ENCODE results near the gene EPHB3.
A peak's percentile ranks its signal among the peaks of the same experiment; 100 is the strongest.

The EPHB3 gene

DNA sequence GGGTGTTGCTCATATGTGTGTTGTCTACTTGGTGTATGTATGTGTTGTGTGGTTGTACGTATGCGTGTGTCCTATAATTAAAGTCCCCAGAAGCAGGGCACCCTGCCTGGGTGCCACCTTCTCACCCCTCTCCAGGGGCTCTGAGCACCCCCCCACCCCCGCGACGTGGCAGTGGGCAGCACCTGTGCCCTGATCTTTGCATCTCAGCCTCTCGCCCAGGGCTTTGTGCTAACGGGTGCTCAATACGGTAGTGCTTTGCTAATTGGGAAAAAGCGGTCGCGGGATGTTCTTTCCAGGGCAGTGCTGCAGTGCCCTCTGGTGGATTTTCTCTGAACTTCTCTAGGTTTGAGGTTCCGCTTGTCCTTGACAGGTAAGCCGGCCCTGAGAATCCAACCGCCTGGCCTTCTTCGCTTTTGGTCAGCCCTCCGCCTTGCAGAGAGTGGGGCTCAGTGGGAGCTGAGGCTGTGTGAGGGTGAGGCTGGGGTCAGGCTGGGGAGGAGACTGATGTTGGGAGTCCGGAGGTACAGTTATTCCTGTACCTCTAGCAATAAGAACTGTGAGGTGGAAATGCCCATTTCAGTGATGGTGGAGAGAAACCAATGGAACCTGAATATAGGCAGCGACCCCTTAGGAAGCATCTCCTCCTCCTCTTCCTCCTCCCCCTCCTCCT lies 17.6 kb upstream of the EPHB3 start:
- DNase-seq: peak; percentile 89

DNA sequence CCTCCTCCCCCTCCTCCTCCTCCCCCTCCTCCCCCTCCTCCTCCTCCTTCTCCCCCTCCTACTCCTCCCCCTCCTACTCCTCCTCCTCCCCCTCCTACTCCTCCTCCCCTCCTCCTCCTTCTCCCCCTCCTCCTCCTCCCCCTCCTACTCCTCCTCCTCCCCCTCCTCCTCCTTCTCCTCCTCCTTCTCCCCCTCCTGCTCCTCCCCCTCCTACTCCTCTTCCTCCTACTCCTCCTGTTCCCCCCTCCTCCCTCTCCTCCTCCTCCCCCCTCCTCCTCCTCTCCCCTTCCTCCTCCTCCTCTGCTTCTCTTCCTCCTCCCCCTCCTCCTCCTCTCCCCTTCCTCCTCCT lies 17.1 kb upstream of the EPHB3 start:
- DNase-seq: no peak

DNA sequence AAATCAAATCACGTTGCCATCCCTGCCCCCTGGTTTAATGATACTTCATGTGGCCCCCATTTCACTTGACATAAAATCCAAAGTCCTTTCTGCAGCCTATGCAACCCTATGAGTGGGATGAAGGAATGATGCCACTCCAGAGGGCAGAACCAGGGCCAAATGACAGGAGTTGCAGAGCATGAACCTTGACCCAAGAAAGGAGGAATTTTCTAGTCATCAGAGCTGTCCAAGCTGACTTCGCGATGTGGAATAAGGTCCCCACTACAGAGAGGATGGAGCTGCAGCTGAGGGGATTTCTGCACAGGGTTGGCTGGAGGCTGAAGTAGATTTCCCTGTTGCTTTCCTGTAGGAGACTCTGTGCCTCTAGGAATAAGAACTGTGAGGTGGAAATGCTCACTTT lies 15.8 kb upstream of the EPHB3 start:
- no peak for DNase-seq

DNA sequence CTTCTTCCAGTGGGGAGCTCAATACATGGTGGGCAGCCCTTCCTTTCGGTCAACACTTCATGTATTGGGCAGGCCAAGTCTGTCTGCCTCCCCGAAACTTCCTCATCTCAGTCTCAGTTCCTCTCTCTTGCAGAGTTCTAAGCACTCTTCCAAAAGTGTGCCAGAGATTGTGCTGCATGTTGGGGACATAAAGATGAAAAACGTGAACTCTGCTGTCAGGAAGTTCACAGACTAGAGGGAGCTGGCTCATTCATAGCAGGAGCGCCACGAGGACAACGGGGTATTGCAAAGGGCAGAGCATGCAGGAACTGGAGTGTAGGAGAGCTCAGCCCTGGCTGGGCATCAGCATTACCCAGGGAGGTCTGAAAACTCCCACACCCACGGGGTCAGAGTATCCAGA lies 15.3 kb upstream of the EPHB3 start:
- DNase-seq: no peak

DNA sequence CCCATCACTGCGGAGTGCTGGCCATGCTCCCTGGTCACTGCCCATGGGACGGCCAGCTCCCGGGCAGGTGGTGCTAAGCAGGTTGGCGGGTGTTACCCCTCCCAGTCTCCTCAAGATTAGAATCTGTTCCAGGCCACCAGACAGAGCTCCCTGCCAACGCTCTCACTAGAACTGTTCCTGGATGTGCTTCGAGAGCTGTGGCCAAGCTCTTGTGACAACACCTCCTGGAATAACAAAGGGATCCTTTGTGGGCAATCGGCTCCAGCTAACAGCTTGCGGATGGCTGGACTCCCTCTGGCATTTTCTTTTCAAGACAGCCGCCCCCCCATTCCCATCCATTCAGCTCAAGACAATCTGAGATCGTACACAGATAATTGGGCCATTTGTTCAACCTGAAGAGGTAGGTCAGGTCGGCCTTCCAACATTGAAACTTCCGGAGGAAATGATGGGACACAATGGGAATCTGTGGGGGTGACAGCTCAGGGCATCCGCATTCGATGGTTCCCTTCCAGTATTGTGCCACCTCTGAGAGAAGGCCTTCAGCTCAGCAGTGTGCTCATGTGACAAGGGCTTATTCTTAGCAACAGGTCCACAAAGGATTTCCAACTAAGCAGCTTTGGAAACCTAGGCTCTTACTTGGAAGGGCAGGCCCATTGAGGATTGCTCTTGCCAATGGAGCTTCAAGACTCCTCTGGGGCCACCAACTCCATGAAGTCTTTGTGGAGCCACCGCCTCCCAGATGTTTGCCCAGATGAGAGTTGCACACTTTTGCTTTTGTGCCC lies 11.6 kb upstream of the EPHB3 start:
- no peak for DNase-seq

DNA sequence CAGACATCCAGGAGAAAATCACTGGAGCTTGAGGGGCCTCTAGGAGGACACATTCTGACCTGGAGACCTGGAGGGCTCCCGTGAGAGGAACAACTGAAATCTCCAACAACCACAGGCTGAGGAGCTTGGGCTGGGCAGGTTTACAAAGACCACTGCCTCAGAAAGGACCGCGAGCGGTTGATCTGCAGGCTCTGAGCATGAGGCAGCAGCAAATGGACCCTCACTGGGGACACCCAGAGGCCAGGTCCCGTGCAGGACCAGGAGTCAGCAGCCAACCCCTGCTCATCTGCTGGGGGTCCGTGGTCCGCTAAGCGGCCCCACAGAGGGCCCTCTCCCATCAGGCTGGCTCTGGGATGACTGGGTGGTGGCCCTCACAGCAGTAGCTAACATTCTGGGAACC lies 10.5 kb upstream of the EPHB3 start:
- no peak for DNase-seq

DNA sequence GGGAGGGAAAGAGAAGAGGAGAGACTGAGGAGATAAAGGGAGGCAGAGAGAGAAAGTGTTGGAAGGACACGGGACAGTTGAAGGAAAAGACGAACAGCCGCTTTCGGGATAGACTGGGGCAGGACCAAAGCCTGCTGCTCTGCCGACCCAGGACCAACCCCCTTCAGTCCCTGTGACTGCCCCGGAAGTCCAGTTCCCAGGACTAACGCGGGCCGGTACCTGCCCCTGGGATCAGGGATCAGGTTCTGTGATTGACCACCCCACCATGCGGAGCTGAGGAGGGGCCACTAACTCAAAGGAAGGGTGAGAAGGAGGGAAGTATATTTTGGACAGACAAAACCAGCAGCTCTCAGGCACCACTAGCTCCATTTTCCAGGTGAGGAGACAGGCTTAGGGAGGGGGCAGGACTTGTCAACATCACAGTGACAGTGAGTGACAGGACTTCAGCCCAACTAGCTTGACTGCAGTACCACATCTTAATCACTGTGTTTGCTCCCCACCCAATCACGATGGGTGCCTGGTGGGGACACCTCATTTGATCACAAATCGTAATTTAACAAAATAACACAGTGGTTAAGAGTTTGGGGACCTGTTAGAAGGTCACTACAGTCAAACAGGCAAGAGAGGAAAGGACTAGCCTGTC lies 9.8 kb upstream of the EPHB3 start:
- no peak for DNase-seq

DNA sequence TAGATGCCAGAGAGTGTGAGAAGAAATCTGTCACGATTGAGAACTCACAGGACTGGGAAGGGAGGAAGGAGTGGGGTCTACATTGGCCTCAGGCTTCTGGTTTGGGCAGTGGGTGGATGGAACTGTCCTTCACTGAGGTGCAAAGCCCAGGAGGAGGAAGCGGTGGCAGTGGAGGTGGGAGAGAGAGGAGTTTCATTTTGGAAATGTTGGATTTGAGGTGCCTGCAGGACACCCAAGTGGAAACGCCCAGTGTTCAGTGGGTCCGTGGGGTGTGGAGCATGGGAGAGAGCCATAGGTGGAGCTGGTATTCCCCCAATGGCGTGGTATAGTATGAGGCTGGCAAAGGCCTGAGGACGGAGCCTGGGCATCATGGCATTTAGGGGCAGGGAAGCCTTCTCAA lies 9.3 kb upstream of the EPHB3 start:
- DNase-seq: no peak

DNA sequence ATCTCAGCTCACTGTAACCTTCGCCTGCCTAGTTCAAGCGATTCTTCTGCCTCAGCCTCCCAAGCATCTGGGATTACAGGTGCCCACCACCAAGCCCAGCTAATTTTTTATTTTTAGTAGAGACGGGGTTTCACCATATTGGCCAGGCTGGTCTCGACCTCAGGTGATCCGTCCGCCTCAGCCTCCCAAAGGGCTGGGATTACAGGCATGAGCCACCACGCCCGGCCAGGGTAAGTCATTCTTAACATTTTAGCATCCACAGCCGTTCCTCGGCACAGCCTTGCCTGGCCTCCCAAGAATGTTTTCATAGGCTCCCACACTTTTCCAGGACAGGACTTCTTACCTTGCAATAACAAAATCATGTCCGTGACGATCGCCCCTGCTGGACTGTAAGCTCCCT lies 8.7 kb upstream of the EPHB3 start:
- no peak for DNase-seq

DNA sequence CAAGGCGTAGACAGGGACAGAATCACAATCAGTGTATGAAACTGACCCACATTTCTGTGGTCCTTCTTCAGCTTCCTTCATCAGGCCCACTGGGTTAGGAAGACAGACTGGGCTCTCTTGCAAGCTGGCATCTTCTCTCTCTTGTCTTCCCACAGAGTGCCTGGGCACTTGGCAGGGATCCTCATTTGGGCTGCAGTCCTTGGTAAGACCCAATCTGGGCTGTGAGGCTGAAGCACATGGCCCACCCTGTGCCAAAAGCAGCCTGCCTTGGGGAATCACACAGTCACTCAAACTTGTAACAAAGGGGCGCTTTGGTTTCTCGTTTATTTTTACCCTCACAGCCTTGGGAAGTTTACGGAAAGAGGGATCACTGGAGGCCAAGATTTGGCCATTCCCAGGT lies 8.2 kb upstream of the EPHB3 start:
- DNase-seq: no peak

DNA sequence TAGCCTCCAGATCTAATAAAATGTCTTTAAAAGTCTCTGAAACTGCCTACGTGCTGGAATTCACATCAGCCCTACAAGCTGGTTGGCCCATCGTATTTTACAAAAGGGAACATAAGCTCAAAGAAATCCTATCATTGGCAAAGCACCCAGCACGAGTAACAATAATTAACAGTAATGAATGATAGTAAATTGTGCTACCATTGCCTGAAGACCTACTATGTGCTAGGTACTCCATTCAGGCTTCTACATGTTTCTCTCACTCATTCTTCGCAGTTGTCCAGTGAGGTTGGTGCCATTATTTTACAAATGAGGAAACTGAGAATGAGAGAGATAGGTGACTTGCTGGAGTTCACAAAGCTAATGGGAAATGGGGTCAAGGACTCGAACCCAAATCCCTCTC lies 7.1 kb upstream of the EPHB3 start:
- DNase-seq: no peak

DNA sequence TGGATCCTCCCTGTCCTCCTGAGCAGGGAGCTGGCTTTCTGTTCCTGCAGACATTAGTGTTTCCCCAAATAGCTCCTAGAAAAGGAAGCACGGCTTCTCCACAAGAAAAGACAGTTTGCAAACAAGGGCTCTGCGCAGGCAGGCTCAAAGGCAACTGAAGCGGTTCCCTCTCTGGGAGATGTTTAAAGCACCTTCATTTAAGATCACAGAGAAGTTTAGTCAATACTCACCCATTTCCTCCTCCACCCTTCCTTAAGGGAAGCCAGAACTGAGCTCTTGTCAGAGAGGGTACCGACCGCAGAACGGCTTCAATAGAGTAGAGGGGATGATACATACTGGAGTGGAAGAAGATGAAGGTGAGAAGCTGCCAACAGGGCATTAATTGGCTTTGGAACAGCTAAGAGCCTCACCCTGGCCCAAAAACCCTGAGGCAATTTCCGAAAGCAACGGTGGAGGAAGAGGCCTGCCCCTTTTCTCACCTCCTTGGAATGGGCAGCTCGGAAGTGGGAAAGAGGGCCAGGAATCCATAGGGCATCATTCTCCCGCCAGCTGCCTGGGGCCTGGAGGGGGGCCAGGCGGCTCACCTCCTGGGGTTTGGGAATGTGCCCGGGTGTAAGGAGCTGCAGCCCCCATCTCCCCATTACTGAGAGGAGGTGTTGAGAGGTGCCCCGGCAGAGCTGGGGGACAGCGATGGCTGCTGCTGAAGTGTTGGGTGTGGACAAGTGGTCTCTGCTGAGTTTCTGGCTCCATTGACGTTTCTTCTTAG lies 4.8 kb upstream of the EPHB3 start:
- DNase-seq: no peak

DNA sequence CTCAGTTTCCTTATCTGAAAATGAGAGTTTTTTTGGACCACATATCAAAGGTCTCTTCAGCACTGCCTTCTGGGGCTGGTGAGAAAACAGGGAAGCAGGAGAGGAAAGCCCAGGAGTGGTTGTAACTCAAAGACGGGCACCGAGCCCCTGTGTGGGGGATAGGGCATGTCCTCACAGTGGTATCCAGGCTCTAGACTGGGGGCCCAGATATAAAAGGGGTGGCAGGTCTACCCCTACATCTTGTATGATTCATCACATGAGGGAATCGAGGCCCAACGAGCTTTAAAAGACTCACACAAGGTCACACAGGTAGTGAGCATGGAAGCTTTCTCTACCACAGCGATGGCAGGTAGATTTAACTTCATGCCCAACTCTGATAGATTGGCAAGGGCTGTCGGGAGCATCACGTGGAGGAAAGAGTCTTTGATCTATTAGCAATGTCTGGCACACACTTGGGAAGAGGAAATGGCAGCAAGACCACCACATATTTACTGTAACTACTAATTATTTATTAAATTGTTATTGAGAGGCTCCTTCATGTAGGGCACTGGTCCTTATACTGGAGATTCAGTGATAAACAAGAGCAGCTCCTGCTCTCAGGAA lies 4.1 kb upstream of the EPHB3 start:
- DNase-seq: no peak

DNA sequence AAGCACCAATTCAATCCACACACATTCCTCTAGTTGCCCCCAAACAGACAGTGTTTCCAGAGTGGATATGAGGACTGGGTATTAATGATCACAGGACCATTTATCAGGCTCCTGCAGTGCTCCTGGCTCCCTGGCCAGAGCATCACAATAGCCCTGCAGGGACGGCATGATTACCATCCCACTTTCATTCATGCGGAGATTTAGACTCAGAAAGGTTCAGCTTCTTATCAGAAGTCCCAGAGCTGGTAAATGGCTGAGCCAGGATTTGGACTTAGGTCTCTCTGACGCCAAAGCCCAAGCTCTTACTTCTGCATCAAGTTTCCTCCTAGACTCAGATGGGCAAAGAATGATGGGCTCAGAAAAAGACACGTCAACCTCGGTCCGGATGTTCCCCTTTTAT lies 2.9 kb upstream of the EPHB3 start:
- DNase-seq: no peak

DNA sequence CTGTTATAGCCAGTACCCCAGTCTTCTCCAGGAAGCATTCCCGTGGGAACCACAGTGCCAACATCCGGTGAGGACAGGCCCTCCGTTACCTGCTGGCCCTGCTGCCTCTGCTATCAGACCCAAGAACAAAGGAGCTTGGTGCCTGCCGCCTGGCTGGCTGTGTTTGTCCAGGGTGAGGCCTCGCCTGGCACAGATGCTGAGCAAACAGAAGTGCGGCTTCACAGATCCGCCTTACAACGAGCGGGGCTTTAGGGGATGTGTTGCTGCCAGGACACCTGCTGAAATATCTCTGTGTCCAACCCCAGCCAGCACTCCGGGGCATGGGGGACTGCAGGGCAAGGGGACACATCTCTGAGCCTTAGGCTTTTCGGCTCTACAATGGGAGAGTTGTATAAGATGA lies 2.2 kb upstream of the EPHB3 start:
- peak; percentile 21 for DNase-seq

DNA sequence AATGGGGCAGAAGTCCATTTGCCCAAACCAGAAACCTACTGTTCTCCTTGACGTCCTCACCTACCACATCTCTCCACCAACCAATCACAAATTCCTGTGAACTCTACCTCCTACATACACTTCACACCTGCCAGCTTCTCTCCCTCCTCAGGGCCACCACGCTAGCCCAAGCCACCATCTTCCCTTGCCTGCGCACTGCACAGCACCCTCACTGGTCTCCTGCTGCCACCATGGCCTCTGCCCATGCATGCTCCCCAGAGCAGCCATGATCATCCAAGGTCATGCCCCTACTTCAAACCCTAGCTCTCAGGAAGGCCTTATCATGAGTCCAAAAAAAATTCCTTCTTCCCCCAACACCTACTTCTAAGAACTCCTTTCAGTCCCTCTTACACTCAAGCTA lies 1.1 kb upstream of the EPHB3 start:
- DNase-seq: no peak

DNA sequence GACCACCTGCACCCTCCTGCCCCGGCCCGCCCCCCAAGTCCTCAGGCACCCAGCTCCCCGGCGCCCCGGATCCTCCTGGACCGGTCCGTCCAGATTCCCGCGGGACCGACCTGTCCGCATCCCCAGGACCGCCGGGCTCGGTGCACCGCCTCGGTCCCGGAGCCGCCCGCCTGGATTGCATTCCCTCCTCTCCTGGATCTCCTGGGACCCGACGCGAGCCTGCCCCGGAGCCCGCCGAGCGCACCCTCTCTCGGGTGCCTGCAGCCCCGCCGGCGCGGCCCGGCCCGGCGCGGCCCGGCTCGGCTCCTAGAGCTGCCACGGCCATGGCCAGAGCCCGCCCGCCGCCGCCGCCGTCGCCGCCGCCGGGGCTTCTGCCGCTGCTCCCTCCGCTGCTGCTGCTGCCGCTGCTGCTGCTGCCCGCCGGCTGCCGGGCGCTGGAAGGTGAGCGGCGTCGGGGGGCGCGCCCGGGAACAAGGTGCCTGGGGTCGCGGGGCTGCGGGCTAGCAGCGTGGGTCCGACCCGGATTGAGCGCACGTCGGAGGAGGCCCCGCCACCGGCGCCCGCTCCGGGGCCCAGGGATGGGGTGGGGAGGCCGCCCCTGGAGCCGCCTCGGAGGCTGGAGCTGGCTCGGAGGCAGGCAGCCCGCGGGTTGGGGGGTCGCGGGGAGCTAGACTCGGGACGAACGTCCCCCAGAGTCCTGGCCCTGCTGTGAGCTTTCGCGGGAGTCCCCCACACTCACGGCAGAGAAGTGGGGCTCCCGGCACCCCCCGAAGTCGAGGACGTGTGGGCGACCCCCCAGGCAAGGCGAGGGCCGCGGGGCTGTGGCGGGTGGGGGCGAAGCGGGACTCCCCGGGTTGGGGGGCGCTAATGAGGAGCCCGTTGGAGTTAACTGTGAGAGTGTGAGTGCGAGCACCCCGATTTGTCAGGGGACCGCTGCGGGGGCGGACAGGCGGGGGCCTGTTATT lies 610 bp downstream of the EPHB3 start:
- DNase-seq: no peak

DNA sequence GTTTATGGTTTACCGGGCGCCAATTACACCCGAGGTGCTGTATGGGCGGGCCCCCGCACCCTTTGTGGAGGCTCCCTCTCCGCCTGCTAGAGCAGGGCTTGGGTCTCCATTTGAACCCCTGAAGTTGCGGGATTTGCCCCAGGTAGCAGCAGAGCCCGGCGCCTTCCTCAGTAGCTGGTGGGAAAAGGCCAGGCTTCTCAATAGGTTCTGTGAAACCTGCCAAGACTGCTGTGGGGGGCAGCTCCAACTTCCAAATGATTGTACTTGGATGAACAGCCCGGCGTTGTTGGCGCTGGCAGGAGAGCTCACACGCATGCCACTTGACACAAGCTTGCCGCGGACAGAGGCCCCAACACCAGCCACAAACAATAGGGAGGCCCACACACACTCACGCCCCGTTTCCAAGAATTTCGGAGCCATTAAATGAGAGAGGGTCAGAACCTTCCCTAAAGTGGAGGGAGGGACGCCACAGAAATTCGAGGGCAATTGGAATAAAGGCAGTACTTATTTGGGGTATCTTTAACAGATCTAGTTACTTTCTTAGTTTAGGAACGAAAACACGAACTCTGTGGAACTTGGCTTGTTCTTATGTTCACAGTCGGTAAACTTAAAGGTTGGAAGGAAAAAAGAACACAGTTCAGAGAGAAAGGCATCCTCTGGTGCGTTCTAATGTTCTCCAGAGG lies 1.4 kb downstream of the EPHB3 start:
- no peak for DNase-seq

DNA sequence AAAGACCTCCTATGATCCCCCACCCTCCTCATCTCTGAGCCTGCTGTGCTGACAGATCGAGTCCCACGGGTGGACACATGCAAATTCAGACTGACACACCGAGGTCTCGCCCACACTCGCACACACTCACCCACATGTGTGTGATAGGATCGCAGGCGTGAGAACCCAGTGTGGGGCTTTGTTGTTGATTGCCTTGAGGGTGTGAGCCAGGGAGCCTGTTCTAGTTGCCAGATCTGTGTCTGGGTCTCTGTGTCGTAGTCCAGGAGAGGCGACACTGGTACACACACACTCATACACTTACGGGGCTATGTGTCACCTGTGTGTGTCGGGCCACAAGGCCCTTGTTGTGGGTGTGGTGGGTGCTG lies 2.0 kb downstream of the EPHB3 start:
- DNase-seq: no peak

DNA sequence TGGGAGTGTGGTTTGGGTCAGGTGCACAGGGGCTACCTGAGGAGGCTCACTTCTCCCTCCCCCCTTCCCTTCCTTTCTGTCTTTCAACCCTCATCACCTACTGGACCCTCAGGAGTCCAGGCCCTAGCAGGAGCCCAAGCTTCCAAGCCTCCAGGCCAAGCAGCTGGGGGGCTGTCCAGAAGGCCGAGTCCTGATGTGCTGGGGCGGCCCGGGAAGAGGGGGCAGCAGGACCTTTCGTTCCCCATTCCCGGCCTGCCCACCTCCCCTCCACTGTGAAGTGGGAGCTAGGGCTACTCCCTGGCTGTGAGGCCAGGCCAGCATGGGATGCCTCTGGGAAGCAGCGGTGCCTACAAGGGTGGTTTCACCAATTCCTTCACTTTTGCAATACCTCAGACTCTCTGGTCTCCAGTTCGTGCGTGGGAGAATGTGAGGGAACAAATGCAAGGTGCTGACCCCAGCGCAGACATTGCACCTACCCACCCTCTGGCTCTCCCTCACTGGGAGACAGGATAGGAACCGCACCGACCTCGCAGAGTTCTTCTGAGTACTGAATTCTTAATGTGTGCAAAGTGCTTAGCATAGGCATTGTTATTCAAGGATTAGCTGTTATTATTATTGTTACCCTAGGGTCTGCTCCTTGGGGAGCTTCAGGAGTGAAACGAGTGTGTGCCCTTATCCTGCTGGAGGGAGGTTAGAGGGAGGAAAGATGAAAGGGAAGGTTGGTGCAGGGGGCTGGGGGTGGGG lies 2.5 kb downstream of the EPHB3 start:
- no peak for DNase-seq

Measured in NCI-H1105 (cell line).